Measurements from ENCODE around the gene FRYL. TPM values are rescaled to one million over a fixed set of nuclear protein-coding genes. Genes with fewer than 3 reads are reported as not detected.
A peak's percentile ranks its signal among the peaks of the same experiment; 100 is the strongest.

The FRYL gene
- polyA plus RNA-seq, 3 donors = 10.8 to 15.8 (median 14.4) TPM

DNA sequence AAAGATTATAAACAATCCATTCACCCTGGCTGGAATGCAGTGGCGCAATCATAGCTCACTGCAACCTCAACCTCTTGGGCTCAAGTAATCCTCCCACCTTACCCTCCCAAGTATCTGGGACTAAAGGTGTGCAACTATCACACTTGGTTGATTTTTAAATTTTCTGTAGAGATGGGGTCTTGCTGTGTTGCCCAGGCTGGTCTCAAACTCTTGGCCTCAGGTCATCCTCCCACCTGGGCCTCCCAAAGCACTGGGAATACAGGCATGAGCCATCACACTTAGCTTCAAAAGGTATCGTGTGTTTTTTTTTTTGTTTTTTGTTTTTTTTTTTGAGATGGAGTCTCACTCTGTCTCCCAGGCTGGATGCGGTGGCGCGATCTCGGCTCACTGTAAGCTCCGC is 71.5 kb downstream of the FRYL start:
- DNase-seq = no peak
- H3K9me3 ChIP-seq (replicated peaks in 1 of 2; ENCODE audit: control insufficient read depth in 1 of 2, insufficient read depth in 1 of 2, low read length in 2 of 2) = no peaks in the 10 kb centered on the region
- peaks cover 0 to 2% (median 0%) of the 10 kb centered on the region in 3 donors for H3K27me3 Mint-ChIP-seq (ENCODE audit: low read depth in 3 of 3)
- H2AFZ ChIP-seq (ENCODE audit: insufficient read depth, low read depth, low read length, poor library complexity, severe bottlenecking) = no peak overlapping the region
- 100% methylated on average over 1 of the region's 7 CpGs for WGBS (ENCODE audit: insufficient coverage)
- H3K79me2 ChIP-seq (ENCODE audit: insufficient read depth, low read length) = peaks cover 48% of the 10 kb centered on the region
- TF ChIP-seq, protein P1, sequence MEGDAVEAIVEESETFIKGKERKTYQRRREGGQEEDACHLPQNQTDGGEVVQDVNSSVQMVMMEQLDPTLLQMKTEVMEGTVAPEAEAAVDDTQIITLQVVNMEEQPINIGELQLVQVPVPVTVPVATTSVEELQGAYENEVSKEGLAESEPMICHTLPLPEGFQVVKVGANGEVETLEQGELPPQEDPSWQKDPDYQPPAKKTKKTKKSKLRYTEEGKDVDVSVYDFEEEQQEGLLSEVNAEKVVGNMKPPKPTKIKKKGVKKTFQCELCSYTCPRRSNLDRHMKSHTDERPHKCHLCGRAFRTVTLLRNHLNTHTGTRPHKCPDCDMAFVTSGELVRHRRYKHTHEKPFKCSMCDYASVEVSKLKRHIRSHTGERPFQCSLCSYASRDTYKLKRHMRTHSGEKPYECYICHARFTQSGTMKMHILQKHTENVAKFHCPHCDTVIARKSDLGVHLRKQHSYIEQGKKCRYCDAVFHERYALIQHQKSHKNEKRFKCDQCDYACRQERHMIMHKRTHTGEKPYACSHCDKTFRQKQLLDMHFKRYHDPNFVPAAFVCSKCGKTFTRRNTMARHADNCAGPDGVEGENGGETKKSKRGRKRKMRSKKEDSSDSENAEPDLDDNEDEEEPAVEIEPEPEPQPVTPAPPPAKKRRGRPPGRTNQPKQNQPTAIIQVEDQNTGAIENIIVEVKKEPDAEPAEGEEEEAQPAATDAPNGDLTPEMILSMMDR (IDR thresholded peaks at IDR 0.05) = no peak
- peak overlapping the region in 1 of 7 donors; percentile 22 for H3K27ac Mint-ChIP-seq
- peaks cover 39% of the 10 kb centered on the region for H4K20me1 ChIP-seq (ENCODE audit: insufficient read depth, low read length)
- intact Hi-C loops (cut with micrococcal nuclease) = no loop called here
- H3K4me1 ChIP-seq (ENCODE audit: control insufficient read depth in 1 of 2, insufficient read depth in 2 of 2, low read length in 2 of 2) = no peaks in the 10 kb centered on the region
- H3K27ac ChIP-seq (ENCODE audit: low read depth in 1 of 2, low read length in 2 of 2) = no peak overlapping the region
- no peak overlapping the region for H3K4me2 ChIP-seq (replicated peaks; ENCODE audit: extremely low read depth, low read length, poor library complexity, severe bottlenecking)
- H3K4me3 Mint-ChIP-seq = no peak overlapping the region
- no peak overlapping the region for H3K4me3 ChIP-seq (replicated peaks in 1 of 3; ENCODE audit: low read depth in 2 of 3, low read length in 3 of 3)
- no peak overlapping the region for H3K9ac ChIP-seq (ENCODE audit: insufficient read depth, low read length, poor library complexity, severe bottlenecking)
- peaks cover 14 to 34% of the 10 kb centered on the region in 2 donors for H3K36me3 Mint-ChIP-seq
- no peaks in the 10 kb centered on the region for H3K27me3 ChIP-seq (ENCODE audit: control insufficient read depth in 2 of 2, insufficient read depth in 2 of 2, low read length in 2 of 2)
- peaks cover 18 to 34% of the 10 kb centered on the region in 2 donors for H3K36me3 ChIP-seq (replicated peaks in 1 of 2; ENCODE audit: control insufficient read depth in 1 of 2, insufficient read depth in 2 of 2, low read length in 2 of 2)
- no peaks in the 10 kb centered on the region for H3K4me1 Mint-ChIP-seq
- H3K9me3 Mint-ChIP-seq = peaks cover 0 to 14% (median 5%) of the 10 kb centered on the region in 7 donors

GRCh38 chr4:48706736-48707135 is 73.3 kb downstream of the FRYL start:
- DNase-seq = no peak
- Histone ChIP-seq H3K36me3 (replicated peaks in 1 of 2; ENCODE audit: control insufficient read depth in 1 of 2, insufficient read depth in 2 of 2, low read length in 2 of 2) (peaks cover 18 to 34% of the 10 kb centered on the region in 2 donors), H4K20me1 (ENCODE audit: insufficient read depth, low read length) (peaks cover 52% of the 10 kb centered on the region), H2AFZ (ENCODE audit: insufficient read depth, low read depth, low read length, poor library complexity, severe bottlenecking) (no peak overlapping the region), H3K4me2 (replicated peaks; ENCODE audit: extremely low read depth, low read length, poor library complexity, severe bottlenecking) (no peak overlapping the region), H3K4me1 (ENCODE audit: control insufficient read depth in 1 of 2, insufficient read depth in 2 of 2, low read length in 2 of 2) (no peaks in the 10 kb centered on the region), H3K27me3 (ENCODE audit: control insufficient read depth in 2 of 2, insufficient read depth in 2 of 2, low read length in 2 of 2) (no peaks in the 10 kb centered on the region), H3K9me3 (replicated peaks in 1 of 2; ENCODE audit: control insufficient read depth in 1 of 2, insufficient read depth in 1 of 2, low read length in 2 of 2) (no peaks in the 10 kb centered on the region), H3K9ac (ENCODE audit: insufficient read depth, low read length, poor library complexity, severe bottlenecking) (no peak overlapping the region), H3K4me3 (replicated peaks in 1 of 3; ENCODE audit: low read depth in 2 of 3, low read length in 3 of 3) (no peak overlapping the region), H3K27ac (ENCODE audit: low read depth in 1 of 2, low read length in 2 of 2) (no peak overlapping the region), H3K79me2 (ENCODE audit: insufficient read depth, low read length) (peaks cover 59% of the 10 kb centered on the region)
- H3K36me3 Mint-ChIP-seq = peaks cover 14 to 34% of the 10 kb centered on the region in 2 donors
- TF ChIP-seq, protein P1 (IDR thresholded peaks at IDR 0.05) = no peak
- no peak overlapping the region for H3K4me3 Mint-ChIP-seq
- peaks cover 0 to 5% (median 0%) of the 10 kb centered on the region in 7 donors for H3K9me3 Mint-ChIP-seq
- peaks cover 0 to 2% (median 0%) of the 10 kb centered on the region in 3 donors for H3K27me3 Mint-ChIP-seq (ENCODE audit: low read depth in 3 of 3)
- intact Hi-C loops (cut with micrococcal nuclease) = no loop called here
- H3K4me1 Mint-ChIP-seq = no peaks in the 10 kb centered on the region
- no peak overlapping the region for H3K27ac Mint-ChIP-seq

Measured in CD14-positive monocyte (primary cell).